HG03139 (cell line): ENCODE measurements around the gene MRPL57.
A peak's percentile ranks its signal among the peaks of the same experiment; 100 is the strongest.
"Not testable (repeated sequence)": the region's sequence is repeated elsewhere in the genome, so short reads cannot be mapped to it uniquely, and the experiment has no call there.

ENCODE experiments used
- ATAC-seq: cut with Tn5 transposase; IDR thresholded peaks from one replicate; pipeline ENCODE4 v1.9.1; 2021; ENCODE audit not compliant: unreplicated experiment

The MRPL57 gene

DNA sequence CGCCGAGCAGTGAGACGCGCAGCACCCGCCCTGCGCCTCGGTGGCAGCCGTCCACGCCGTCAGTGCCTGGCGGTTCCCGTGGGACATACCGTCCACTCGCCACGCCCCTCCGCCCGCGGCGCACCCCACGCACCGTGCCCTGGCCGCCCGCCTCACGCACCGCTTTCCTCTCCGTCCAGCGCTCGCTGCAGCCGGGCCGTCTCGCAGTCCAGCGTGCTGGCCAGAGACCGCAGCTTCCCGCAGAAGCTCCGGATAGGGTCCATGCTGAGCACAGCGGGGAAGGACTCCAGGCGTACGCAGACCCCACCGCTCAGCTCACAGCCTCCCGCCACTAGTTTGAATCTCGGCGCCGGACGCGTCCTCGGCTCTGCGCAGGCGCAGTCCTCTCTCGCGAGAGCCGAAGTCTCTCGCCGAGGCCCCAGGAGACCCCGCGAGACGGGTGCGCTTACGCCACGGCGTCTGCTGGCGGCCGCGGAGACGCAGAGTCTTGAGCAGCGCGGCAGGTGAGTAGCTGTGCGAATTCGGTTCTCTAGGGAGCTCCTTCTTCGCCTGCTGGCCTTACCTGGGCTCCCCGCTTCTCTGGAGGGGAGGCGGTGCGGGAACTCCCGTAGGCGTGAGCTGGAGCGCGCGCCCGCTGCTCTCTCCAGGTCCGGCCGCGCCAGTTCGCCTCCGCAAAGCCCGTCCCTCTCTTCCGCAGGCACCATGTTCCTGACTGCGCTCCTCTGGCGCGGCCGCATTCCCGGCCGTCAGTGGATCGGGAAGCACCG, at the start of gene MRPL57, which contains the start of gene SKA3:
MRPL57 (plus strand) TSS at position 444 of the 767 bp plus-strand sequence; CDS start at position 703, 259 bp downstream.
SKA3 (minus strand) TSS at position 338 of the 767 bp plus-strand sequence; CDS start at position 263, 75 bp downstream.
- peak; percentile 86 for ATAC-seq

DNA sequence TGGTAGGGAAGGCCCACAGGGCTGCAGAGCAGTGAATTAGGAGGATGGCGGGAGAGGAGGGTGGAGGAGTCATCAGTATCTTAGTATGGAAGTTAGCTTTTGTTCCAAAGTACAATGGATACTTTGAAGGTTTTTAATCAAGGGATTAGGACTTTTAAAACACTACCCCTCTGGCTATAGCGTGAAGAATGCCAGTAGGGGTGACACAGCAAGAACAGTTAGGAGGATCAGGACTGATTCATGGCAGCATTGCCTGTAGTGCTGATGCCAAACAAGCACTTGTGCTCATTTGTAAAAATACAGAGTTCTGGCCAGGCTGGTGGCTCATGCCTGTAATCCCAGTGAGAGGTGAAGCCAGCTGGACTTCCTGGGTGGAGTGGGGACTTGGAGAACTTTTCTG, 46.3 kb upstream of the MRPL57 start:
- no peak for ATAC-seq

GRCh38 chr13:21133077-21133476, 43.4 kb upstream of the MRPL57 start:
- ATAC-seq: no peak

DNA sequence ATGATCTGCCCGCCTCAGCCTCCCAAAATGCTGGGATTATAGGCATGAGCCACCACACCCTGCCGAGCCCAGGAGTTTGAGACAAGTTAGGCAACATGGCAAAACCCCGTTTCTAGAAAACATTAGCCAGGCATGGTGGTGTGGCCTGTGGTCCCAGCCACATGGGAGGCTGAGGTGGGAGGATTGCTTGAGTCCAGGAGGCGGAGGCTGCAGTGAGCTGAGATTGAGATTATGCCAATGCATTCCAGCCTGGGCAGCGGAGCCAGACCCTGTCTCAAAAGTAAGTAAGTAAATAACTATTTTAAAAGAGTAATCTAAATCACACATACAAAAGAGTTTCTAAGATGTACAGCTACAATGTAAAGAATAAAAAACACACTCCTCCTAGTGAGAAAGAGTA, 42.0 kb upstream of the MRPL57 start:
- no peak for ATAC-seq

- not testable (repeated sequence) for ATAC-seq
These were observed 40.6 kb upstream of the MRPL57 start for GRCh38 chr13:21135833-21136232.

GRCh38 chr13:21137696-21138095, 38.8 kb upstream of the MRPL57 start:
- no peak for ATAC-seq

DNA sequence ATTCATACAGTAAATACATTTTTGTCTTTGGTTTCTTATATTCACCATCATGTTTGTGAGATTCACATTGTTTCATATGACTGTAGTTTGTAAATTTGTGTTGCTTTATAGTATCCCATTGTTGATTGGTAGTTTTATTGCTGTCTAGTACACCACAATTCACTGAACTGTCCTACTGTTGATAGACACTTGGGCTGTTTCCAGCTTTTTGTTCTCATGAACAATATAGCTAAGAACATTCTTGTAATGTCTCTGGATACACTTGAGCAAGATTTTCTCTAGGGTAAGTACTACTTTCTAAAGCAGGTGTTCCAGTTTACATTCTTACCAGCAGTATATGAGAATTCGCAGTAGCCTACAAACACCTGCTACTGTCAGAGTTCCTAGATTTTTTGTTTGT, 37.9 kb upstream of the MRPL57 start:
- ATAC-seq: no peak

- ATAC-seq: no peak
These were observed 37.1 kb upstream of the MRPL57 start for GRCh38 chr13:21139374-21139773.

DNA sequence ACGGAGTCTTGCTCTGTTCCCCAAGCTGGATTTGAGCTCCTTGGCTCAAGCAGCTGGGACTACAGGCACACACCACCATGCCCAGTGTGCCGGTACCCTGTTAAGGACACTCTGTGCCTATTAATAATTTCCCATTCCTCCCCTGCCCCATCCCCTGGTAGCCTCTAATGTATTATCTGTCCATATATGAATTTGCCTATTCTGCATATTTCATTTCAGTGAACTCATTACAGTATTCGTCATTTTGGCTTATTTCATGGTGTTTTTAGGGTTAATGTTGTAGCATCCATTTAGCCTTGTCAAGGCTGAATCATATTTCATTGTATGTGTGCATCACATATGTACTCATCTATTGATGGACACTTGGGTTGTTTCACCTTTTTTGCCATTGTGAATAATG, 33.7 kb upstream of the MRPL57 start:
- ATAC-seq: no peak

DNA sequence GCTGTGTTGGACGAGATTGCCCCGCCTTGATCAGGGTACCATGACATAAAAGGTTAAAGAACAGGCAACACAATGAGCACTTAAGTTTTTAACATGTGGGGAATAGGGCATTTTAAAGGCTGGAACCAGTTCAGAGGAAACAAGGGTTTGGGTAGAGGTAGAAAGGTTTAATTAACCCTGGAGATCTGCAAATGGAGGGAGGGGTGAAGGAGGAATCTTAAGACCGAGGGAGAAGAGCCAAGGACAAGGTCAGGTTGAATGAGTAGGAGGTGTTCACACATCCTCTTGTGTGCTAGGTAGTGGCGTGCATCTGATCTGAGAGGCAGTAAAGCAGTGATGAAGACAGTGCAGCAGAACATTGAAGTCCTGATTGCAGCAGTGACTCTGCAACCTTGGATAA, 28.6 kb upstream of the MRPL57 start:
- ATAC-seq: no peak

- no peak for ATAC-seq
These were observed 27.8 kb upstream of the MRPL57 start for GRCh38 chr13:21148557-21149258.

GRCh38 chr13:21149568-21149967, 26.9 kb upstream of the MRPL57 start:
- no peak for ATAC-seq

- ATAC-seq: no peak
These were observed 26.4 kb upstream of the MRPL57 start for GRCh38 chr13:21150013-21150412.

- ATAC-seq: no peak
These were observed 24.1 kb upstream of the MRPL57 start for GRCh38 chr13:21152251-21152899.

GRCh38 chr13:21164631-21165030, 11.8 kb upstream of the MRPL57 start:
- no peak for ATAC-seq

GRCh38 chr13:21165606-21166005, 10.9 kb upstream of the MRPL57 start:
- ATAC-seq: not testable (repeated sequence)

- ATAC-seq: no peak
These were observed 5.0 kb upstream of the MRPL57 start for GRCh38 chr13:21171420-21171819.

- not testable (repeated sequence) for ATAC-seq
These were observed 2.7 kb upstream of the MRPL57 start for GRCh38 chr13:21173767-21174166.

DNA sequence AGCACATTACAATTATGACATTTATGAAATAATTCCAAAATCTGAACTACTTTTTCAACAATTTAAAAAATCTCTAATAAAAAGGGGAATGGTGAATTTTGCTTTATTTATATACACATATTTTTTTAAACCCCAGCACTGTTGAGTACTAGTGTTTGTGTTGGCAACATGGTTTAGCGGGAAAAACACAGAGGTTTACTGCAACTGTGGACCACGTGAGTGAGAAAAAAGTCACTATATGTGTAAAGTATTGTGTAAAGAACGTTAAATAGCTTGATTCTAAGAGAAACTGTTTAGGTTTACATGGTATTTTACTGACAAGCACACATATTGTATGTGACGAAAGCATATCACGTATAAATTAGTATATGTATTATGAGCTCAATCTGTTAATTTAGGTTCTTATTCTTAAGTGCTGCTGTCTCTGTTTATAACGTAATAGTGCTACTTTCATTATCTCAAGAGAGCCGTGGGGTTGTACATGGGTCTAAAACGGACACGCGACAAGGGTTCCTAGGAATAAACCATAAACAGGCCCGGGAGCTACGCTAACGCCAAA, 723 bp upstream of the MRPL57 start:
- no peak for ATAC-seq

DNA sequence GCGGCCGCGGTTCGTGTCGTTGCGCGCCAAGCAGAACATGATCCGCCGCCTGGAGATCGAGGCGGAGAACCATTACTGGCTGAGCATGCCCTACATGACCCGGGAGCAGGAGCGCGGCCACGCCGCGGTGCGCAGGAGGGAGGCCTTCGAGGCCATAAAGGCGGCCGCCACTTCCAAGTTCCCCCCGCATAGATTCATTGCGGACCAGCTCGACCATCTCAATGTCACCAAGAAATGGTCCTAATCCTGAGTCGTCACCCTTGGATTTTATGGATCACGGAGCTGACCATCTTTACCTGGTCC, 475 bp downstream of the MRPL57 start:
- ATAC-seq: peak; percentile 25

DNA sequence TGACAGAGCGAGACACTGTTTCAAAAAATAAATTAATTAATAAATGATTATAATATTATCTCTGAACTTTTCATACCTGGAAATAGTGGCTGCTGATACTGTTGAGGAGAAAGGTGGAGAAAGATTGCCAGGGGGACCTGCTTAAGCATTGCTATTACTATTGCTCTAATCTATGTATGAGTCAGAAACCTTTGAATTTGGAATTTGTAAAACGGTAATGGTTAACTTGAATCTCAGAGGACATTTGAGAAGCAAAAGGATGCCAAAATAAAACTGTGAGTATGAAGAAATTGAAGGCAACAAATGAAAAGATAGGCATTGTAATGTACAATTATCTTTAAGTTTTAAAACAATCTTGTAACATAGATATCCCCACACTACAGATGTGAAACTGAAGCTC, 5.2 kb downstream of the MRPL57 start:
- ATAC-seq: no peak

GRCh38 chr13:21186410-21186809, 10.0 kb downstream of the MRPL57 start:
- not testable (repeated sequence) for ATAC-seq
